Skin epidermis (tissue), 12 donors: Measurements from ENCODE around the gene PCGF2.

Experiments used
- H3K27ac ChIP-seq, 21 experiments: fragments of 200-600 bp; sonication (generic) in 11 of 21; one replicate each; pipeline ENCODE4 v1.5.0; 2020; ENCODE audit warnings: mild to moderate bottlenecking in 3 of 21, inconsistent platforms in 2 of 21, moderate library complexity in 2 of 21
- H3K4me3 ChIP-seq, 7 experiments: fragments of 200-600 bp; sonication (generic) in 2 of 7; one replicate each; pipeline ENCODE4 v1.5.0; 2020; ENCODE audit warnings: inconsistent platforms in 2 of 7, mild to moderate bottlenecking in 2 of 7, moderate library complexity in 1 of 7

The PCGF2 gene

DNA sequence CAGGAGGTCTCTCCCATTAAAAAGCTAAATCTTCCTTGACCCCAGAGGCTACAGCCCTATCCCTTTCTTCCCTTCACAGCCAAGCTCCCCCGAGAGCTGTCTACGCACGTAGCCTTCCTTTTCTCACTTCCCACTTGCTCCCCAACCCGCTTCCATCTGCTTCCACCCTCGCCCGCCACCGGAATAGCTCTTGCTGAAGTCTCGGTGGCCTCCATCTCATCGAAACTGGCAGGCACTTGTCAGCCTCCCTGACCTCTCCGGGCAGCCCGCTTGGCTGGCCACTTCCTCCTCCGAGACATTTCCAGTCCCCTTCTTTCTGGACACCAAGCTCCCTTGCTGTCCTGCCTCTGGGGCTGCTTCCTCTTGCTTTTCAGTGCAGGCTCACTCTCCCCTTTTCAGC, 62.6 kb downstream of the PCGF2 start:
- no peak overlapping the region for H3K4me3 ChIP-seq
- no peak overlapping the region for H3K27ac ChIP-seq
